SK-N-MC (cell line): ENCODE data around the gene CHRNG.

ENCODE experiments used
- EZH2 ChIP-seq: fragments of 200-600 bp; sonication (generic); IDR thresholded peaks from one replicate; pipeline ENCODE4 v1.6.1; 2017; ENCODE audit warnings: antibody characterized with exemption
- FOXP2 ChIP-seq: optimal IDR thresholded peaks from 2 replicates; pipeline ENCODE3; 2011; ENCODE audit warnings: mild to moderate bottlenecking, moderate library complexity; ENCODE audit not compliant: insufficient read depth; ENCODE audit errors: extremely low read length, control extremely low read depth
- POLR2AphosphoS5 ChIP-seq: IDR thresholded peaks from 2 replicates; pipeline ENCODE4 v1.6.1; 2012; ENCODE audit warnings: mild to moderate bottlenecking, low read depth, low read length, borderline replicate concordance

- no peak for TF ChIP-seq POLR2AphosphoS5
- no peak for TF ChIP-seq EZH2
- TF ChIP-seq FOXP2, result no peak
Measured at GRCh38 chr2:232512602-232513001, 26.9 kb upstream of the CHRNG start.
